Measurements from ENCODE around the gene TBC1D8B.

DNA sequence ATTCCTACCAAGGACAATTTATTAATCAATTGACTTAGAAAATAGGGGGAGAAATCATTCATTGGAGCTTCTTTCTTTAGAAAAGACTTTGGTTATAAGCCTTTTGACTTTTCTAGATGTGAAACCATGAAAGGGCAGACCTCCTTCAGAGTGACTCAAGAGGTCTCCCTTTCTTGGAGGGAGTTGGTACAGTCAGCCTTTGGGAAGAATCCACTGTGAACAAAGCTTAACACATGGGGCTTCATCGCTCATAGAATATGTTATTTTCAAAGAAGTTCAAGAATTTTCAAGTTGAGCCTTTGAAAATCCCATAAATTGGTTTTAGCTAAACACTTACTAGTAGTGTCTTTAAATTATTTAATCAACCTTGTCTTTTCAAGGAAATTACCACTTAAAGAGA lies 72.7 kb downstream of the TBC1D8B start:
- TF ChIP-seq, protein P1, sequence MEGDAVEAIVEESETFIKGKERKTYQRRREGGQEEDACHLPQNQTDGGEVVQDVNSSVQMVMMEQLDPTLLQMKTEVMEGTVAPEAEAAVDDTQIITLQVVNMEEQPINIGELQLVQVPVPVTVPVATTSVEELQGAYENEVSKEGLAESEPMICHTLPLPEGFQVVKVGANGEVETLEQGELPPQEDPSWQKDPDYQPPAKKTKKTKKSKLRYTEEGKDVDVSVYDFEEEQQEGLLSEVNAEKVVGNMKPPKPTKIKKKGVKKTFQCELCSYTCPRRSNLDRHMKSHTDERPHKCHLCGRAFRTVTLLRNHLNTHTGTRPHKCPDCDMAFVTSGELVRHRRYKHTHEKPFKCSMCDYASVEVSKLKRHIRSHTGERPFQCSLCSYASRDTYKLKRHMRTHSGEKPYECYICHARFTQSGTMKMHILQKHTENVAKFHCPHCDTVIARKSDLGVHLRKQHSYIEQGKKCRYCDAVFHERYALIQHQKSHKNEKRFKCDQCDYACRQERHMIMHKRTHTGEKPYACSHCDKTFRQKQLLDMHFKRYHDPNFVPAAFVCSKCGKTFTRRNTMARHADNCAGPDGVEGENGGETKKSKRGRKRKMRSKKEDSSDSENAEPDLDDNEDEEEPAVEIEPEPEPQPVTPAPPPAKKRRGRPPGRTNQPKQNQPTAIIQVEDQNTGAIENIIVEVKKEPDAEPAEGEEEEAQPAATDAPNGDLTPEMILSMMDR (IDR thresholded peaks at IDR 0.05) = no peak
- no peak for TF ChIP-seq RAD21 (conservative IDR thresholded peaks at IDR 0.05 in 1 of 2, IDR thresholded peaks at IDR 0.05 in 1 of 2)
- TF ChIP-seq POLR2A (IDR thresholded peaks at IDR 0.05; ENCODE audit: low read length) = no peak
- no peak for TF ChIP-seq SREBF2 (IDR thresholded peaks at IDR 0.05)
- no peak for TF ChIP-seq CHD2 (IDR thresholded peaks at IDR 0.05; ENCODE audit: low read length, partially characterized antibody)
- TF ChIP-seq, protein P2, sequence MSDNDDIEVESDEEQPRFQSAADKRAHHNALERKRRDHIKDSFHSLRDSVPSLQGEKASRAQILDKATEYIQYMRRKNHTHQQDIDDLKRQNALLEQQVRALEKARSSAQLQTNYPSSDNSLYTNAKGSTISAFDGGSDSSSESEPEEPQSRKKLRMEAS (IDR thresholded peaks at IDR 0.05) = no peak
- TF ChIP-seq CEBPB (IDR thresholded peaks at IDR 0.05) = no peak
- TF ChIP-seq, protein P3, sequence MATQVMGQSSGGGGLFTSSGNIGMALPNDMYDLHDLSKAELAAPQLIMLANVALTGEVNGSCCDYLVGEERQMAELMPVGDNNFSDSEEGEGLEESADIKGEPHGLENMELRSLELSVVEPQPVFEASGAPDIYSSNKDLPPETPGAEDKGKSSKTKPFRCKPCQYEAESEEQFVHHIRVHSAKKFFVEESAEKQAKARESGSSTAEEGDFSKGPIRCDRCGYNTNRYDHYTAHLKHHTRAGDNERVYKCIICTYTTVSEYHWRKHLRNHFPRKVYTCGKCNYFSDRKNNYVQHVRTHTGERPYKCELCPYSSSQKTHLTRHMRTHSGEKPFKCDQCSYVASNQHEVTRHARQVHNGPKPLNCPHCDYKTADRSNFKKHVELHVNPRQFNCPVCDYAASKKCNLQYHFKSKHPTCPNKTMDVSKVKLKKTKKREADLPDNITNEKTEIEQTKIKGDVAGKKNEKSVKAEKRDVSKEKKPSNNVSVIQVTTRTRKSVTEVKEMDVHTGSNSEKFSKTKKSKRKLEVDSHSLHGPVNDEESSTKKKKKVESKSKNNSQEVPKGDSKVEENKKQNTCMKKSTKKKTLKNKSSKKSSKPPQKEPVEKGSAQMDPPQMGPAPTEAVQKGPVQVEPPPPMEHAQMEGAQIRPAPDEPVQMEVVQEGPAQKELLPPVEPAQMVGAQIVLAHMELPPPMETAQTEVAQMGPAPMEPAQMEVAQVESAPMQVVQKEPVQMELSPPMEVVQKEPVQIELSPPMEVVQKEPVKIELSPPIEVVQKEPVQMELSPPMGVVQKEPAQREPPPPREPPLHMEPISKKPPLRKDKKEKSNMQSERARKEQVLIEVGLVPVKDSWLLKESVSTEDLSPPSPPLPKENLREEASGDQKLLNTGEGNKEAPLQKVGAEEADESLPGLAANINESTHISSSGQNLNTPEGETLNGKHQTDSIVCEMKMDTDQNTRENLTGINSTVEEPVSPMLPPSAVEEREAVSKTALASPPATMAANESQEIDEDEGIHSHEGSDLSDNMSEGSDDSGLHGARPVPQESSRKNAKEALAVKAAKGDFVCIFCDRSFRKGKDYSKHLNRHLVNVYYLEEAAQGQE (IDR thresholded peaks at IDR 0.05) = no peak
- TF ChIP-seq HDAC2 (IDR thresholded peaks at IDR 0.05) = no peak
- TF ChIP-seq NR3C1 (IDR thresholded peaks at IDR 0.05) = no peak

Measured in A549 (cell line).